Suprapubic skin (tissue), 4 donors: ENCODE data around the gene CCDC110. TPM values are rescaled to one million over a fixed set of nuclear protein-coding genes. Genes with fewer than 3 reads are reported as not detected.
"Not testable (repeated sequence)": the region's sequence is repeated elsewhere in the genome, so short reads cannot be mapped to it uniquely, and the experiment has no call there.

Source experiments
- DNase-seq, 2 donors: peaks; one replicate each; pipeline ENCODE4 v3.0.0-alpha.2; 2019; ENCODE audit warnings: low spot score in 2 of 2
- H3K27ac ChIP-seq: fragments of 200-600 bp; sonication (generic); one replicate; pipeline ENCODE4 v1.5.1; 2019
- H3K27me3 ChIP-seq: fragments of 200-600 bp; sonication (generic); one replicate; pipeline ENCODE4 v1.5.1; 2019
- H3K36me3 ChIP-seq: fragments of 200-600 bp; sonication (generic); one replicate; pipeline ENCODE4 v1.5.1; 2019
- H3K4me1 ChIP-seq: fragments of 200-600 bp; sonication (generic); one replicate; pipeline ENCODE4 v1.5.1; 2019
- H3K4me3 ChIP-seq: fragments of 200-600 bp; sonication (generic); one replicate; pipeline ENCODE4 v1.5.1; 2019; ENCODE audit warnings: mild to moderate bottlenecking
- H3K9me3 ChIP-seq: fragments of 200-600 bp; sonication (generic); one replicate; pipeline ENCODE4 v1.5.1; 2019
- CTCF ChIP-seq, 2 donors: fragments of 200-600 bp in 1 of 2; fragments of 450-650 bp in 1 of 2; sonication (generic) in 1 of 2; IDR thresholded peaks; one replicate each; pipeline ENCODE4 v1.5.1; 2016 to 2019; ENCODE audit warnings: antibody characterized with exemption in 2 of 2, mild to moderate bottlenecking in 1 of 2, moderate library complexity in 1 of 2
- EP300 ChIP-seq: sonication (generic); formaldehyde crosslinking; IDR thresholded peaks from one replicate; pipeline ENCODE4 v1.6.1; 2017; ENCODE audit warnings: antibody characterized with exemption
- POLR2A ChIP-seq, 2 donors: fragments of 450-650 bp; IDR thresholded peaks; one replicate each; pipeline ENCODE4 v1.6.1; 2017; ENCODE audit warnings: antibody characterized with exemption in 2 of 2, mild to moderate bottlenecking in 2 of 2, moderate library complexity in 2 of 2
- POLR2AphosphoS5 ChIP-seq, 3 donors: sonication (generic); formaldehyde crosslinking; IDR thresholded peaks; one replicate each; pipeline ENCODE4 v1.6.1; 2017; ENCODE audit warnings: antibody characterized with exemption in 3 of 3
- WGBS: methylation state at CpG from one replicate; pipeline ENCODE4 v1.1.5; 2018; 5-methylcytosine and 5-hydroxymethylcytosine counted together
- total RNA-seq, 4 donors: library from RNA; depleted of rRNA; stranded (reverse); fragments of >200 nt; gene quantifications; one replicate each; pipeline ENCODE4 v1.1.0, GENCODE V29; 2016

CCDC110 gene
- total RNA-seq, 4 donors from 2014 or later, result 0.60 to 1.5 (median 0.97) TPM; not detected in 1

DNA sequence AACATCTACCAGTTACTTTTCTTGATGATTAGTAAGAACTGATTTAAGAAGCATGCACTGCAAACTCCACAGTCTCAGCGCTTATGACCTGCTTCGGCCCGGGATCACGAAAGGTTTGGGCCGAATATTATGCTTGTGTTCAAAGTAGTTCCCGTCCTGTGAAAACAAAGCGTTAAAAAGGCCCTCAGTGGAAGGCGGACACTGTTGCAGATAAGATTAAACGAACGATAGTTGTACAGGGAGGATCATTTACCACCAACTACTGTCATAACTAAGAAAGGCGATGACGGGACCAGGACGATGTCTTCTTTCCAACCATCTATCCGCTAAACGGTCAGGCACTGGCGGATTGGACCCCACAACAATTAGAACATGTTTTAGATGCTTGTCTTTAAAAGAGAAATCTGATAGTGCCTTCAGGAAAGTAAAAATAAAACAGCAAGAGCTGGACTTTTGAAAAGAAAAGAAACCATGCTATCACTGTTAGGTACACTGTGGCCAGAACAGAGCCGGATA is 42.7 kb upstream of the CCDC110 start:
- Histone ChIP-seq H3K4me1 (peaks cover 4% of the 10 kb centered on the region), H3K27me3 (no peaks in the 10 kb centered on the region), H3K9me3 (no peaks in the 10 kb centered on the region), H3K4me3 (no peak overlapping the region), H3K27ac (no peak overlapping the region), H3K36me3 (no peaks in the 10 kb centered on the region)
- 90% methylated on average over 17 of the region's 17 CpGs for WGBS
- TF ChIP-seq POLR2AphosphoS5 (IDR thresholded peaks at IDR 0.05), result no peak
- TF ChIP-seq POLR2A (IDR thresholded peaks at IDR 0.05), result no peak
- TF ChIP-seq EP300, result no peak
- TF ChIP-seq CTCF (IDR thresholded peaks at IDR 0.05), result no peak
- DNase-seq, result no peak

- TF ChIP-seq EP300, result no peak
- no peak for TF ChIP-seq POLR2A (IDR thresholded peaks at IDR 0.05)
- TF ChIP-seq CTCF (IDR thresholded peaks at IDR 0.05), result no peak
- no peak for TF ChIP-seq POLR2AphosphoS5 (IDR thresholded peaks at IDR 0.05)
- no peak overlapping the region for H3K27ac ChIP-seq
- H3K27me3 ChIP-seq, result no peaks in the 10 kb centered on the region
- no peaks in the 10 kb centered on the region for H3K9me3 ChIP-seq
- no peak overlapping the region for H3K4me3 ChIP-seq
- DNase-seq, result no peak
- H3K36me3 ChIP-seq, result no peaks in the 10 kb centered on the region
- WGBS, result 67% methylated on average over 10 of the region's 10 CpGs
- peaks cover 4% of the 10 kb centered on the region for H3K4me1 ChIP-seq
Measured at GRCh38 chr4:185513489-185514181, 42.1 kb upstream of the CCDC110 start.

- Histone ChIP-seq H3K4me1 (peaks cover 4% of the 10 kb centered on the region), H3K4me3 (no peak overlapping the region), H3K27me3 (no peaks in the 10 kb centered on the region), H3K27ac (no peak overlapping the region), H3K9me3 (no peaks in the 10 kb centered on the region), H3K36me3 (no peaks in the 10 kb centered on the region)
- TF ChIP-seq POLR2AphosphoS5 (IDR thresholded peaks at IDR 0.05) (no peak), EP300 (no peak), CTCF (IDR thresholded peaks at IDR 0.05) (no peak), POLR2A (IDR thresholded peaks at IDR 0.05) (no peak)
- DNase-seq, result no peak
- 84% methylated on average over 3 of the region's 3 CpGs for WGBS
Measured at GRCh38 chr4:185512516-185512915, 41.0 kb upstream of the CCDC110 start.

DNA sequence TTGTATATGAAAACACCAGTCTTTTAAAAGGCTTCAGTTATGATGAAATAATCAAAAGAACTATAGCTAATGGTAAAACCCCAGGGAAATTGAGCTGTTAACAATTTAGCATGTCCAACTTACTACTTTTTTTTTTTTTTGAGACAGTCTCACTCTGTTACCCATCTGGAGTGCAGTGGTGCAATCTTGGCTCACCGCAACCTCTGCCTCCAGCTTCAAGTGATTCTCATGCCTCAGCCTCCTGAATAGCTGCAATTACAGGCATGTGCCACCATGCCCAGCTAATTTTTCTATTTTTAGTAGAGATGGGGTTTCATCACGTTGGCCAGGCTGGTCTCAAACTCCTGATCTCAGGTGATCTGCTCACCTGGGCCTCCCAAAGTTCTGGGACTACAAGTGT is 39.7 kb upstream of the CCDC110 start:
- H3K27me3 ChIP-seq, H3K4me1 ChIP-seq, H3K9me3 ChIP-seq, DNase-seq, H3K4me3 ChIP-seq, H3K36me3 ChIP-seq, H3K27ac ChIP-seq: not testable (repeated sequence)
- 44% methylated on average over 2 of the region's 2 CpGs for WGBS

- Histone ChIP-seq H3K36me3 (no peaks in the 10 kb centered on the region), H3K4me1 (peaks cover 4% of the 10 kb centered on the region), H3K4me3 (no peak overlapping the region), H3K9me3 (no peaks in the 10 kb centered on the region), H3K27me3 (no peaks in the 10 kb centered on the region), H3K27ac (no peak overlapping the region)
- TF ChIP-seq CTCF (IDR thresholded peaks at IDR 0.05), result no peak
- no peak for TF ChIP-seq EP300
- TF ChIP-seq POLR2A (IDR thresholded peaks at IDR 0.05), result no peak
- no peak for TF ChIP-seq POLR2AphosphoS5 (IDR thresholded peaks at IDR 0.05)
- 68% methylated on average over 5 of the region's 5 CpGs for WGBS
- DNase-seq, result no peak
Measured at GRCh38 chr4:185510806-185511205, 39.3 kb upstream of the CCDC110 start.
